T-helper 22 cell (primary cell): ENCODE results near the gene HOXB1.
"Not testable (repeated sequence)": the region's sequence is repeated elsewhere in the genome, so short reads cannot be mapped to it uniquely, and the experiment has no call there.

Source experiments
- DNase-seq: peaks from one replicate; pipeline ENCODE4 v3.0.0-alpha.2; 2020; ENCODE audit warnings: low read depth

The HOXB1 gene

DNA sequence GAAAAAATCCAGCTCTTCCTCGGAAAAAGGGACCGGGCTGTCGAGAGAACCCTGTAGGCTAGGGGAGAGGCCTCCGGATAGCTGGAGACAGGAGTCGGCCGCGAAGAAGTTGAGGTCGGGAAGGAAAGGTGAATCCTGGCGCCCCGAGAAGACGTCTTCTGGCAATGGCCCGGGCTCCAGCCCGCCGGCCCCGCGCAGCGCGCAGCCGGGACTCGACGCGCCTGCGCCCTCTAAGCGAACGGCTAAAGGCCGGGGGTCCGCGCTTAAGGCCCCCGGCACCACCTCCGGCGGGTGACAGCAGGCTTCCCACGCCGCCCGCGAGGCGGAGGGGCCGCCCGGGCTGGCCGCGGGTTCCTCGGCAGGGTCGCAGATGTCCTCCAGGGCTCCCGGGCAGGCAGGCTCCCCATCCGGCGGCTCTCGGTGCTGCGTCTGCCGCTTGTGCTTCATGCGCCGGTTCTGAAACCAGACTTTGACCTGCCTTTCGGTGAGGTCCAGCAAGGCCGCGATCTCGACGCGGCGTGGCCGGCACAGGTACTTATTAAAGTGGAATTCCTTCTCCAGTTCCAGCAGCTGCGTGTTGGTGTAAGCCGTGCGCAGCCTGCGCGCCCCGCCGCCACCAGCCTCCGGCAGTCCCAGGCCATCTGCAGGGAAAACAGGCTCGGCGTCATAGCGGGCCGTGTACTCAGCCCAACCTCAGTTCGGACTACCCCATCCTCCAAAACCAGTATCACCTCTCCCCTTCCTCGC lies 12.5 kb upstream of the HOXB1 start:
- DNase-seq: no peak

DNA sequence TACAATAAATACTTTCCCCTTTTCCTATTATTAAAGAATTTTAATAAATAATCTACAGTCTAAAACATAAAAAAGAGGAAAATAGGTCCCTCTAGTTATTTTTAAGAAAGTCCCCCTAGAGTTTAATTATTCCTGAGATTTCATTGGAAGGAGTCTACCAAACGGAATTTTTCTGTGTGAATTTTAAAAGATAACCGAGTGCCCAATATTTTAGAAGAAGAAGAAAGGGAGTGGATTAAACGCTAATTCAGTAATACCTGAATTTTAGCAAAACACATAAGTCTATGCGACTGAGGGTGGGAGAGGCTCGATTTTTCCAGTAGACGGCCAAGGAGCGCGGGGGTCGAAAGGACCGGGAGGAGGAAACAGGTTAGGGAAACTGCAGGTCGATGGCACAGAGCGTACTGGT lies 11.9 kb upstream of the HOXB1 start:
- DNase-seq: no peak

- no peak for DNase-seq
Measured at GRCh38 chr17:48542114-48542656, 11.4 kb upstream of the HOXB1 start.

GRCh38 chr17:48541577-48542113 lies 10.8 kb upstream of the HOXB1 start:
- no peak for DNase-seq

- no peak for DNase-seq
Measured at GRCh38 chr17:48541036-48541576, 10.3 kb upstream of the HOXB1 start.

GRCh38 chr17:48540213-48540612 lies 9.4 kb upstream of the HOXB1 start:
- no peak for DNase-seq

- no peak for DNase-seq
Measured at GRCh38 chr17:48539177-48539576, 8.4 kb upstream of the HOXB1 start.

GRCh38 chr17:48537316-48537715 lies 6.5 kb upstream of the HOXB1 start:
- no peak for DNase-seq

DNA sequence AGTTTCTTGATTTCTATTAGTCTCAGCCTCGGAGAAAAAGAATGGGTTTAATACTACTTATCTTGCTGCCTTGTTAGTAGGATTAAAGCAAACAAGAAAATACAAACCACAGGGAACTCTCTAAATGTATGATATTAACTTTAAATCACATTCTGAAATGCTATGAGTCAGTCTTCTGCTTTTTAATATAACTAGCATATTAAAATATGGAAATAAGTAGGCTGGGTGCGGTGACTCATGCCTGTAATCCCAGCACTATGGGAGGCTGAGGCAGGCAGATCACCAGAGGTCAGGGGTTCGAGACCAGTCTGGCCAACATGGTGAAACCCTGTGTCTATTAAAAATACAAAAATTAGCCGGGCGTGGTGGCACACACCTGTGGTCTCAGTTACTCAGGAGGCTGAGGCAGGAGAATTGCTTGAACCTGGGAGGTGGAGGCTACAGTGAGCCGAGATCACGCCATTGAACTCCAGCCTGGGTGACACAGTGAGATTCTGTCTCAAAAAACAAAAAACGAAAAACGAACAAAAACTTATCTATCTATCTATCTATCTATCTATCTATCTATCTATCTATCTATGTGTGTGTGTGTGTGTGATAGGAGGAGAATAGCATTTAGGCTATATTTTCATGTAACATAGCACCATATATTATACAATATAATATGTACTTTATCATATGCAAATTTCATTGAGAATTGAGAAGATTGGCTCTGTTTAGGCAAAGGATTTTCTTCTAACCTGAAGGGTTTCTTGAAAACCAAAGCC lies 5.2 kb upstream of the HOXB1 start:
- DNase-seq: not testable (repeated sequence)

DNA sequence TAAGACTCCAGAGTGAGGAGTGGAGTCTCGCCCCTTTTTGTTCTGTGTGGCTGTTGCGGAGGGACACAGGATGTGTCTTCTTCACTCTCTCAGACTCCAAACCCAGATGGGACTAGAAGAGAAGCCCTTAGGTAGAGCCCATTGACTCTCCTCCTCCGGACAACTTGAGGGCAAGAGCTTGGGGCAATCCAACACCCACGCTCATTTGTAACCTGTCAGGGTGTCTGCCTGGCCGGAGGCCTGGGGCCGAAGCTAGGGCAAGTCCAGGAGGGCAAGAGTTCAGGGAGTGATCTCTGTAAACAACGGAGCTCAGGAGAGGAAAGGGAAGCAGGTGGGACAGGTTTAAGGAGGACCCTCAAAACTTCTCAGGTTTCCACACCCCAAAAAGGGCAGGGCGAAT lies 1.4 kb upstream of the HOXB1 start:
- DNase-seq: no peak

DNA sequence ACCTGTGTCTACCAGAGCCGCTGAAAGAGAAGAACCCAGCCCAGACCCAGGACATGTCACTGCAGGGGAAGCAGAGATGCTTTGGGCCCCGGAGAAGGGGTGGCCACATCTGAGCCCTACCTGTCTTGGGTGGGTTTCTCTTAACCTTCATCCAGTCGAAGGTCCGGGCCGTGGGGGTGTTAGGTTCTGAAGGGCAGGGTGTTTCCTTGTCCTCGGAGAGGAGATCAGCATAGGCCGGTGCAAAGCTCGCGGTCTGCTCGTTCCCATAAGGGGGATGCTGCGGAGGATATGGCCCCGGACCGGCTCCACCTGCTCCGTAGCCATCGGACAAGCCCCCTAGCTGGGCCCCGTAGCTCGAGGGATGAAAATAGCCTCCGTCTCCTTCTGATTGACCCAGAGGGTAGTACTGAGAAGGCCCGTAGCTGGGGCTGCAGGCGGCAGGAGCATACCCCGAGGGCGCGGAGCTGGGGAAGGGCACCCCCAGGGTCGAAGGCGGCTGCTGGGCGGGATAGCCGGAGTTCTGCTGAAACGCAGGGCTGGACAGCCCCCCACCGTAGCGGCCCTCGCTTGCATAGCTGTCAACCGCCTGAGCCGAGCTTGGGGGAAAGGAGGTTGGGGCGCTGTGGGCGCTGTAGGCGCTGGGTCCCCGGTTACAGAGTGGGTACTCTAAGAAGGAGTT lies 464 bp downstream of the HOXB1 start:
- DNase-seq: no peak

- no peak for DNase-seq
Measured at GRCh38 chr17:48529683-48530009, 1.2 kb downstream of the HOXB1 start.

- no peak for DNase-seq
Measured at GRCh38 chr17:48528936-48529682, 1.7 kb downstream of the HOXB1 start.

GRCh38 chr17:48528153-48528935 lies 2.5 kb downstream of the HOXB1 start:
- no peak for DNase-seq

DNA sequence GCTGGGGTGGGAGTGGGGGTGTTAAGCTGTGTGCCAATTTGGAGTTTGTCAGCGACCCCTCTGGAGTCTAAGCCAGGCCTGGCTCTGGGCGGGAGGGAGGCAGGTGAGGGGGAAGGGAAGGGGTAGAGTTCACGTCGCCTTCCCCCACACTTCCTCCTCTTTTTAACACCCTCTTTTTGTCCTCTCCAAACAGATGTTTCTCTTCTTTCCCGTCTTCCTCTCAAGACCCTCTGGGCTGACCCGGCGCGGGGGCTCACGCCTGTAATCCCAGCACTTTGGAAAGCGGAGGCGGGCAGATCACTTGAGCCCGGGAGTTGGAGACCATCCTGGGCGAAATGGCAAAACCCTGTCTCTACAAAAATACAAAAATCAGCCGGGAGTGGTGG lies 3.3 kb downstream of the HOXB1 start:
- DNase-seq: no peak

DNA sequence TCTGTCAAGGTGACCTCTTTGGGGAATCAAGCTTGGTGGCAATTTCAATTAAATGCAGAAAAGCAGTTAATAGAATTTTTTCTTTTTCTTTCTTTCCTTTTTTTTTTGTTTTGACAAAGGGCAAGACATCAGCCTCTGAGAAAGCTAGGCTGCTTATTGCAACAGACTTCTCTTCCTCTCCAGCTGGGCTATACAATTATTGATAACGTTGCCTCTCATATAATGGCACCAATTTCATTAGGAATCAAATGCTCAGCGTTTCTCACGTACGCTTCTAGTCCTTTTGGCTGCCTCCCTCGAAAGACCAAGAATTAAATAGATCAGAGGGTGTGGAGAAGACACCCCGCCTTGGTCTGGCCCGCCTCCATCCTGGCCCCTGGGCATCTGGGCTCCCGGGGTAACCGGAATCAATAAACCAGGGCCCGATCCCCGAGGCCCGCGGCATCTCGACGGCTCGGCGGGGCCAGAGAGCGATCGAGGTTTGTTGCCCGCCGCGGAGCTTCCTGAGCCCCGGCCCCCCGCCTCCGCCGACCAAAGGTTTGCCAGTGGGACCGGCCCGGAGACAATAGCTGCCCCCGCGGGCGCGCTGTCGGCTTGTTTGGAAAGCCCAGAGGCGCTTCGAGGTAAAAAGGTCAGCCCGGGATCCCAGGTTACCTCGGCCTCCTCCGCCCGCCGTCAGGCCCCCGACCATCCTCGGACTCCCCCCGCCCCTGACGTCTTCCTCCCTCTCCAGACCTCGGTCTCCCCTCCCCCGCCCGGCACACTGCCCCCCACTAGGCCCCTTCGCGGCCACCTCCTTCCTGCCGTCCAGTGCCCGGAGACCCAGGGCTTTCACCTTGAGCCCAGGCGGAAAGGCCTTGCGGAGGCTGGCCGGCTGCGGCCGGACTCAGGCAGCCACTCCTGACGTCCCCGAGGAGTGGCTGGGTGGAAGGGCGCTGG lies 3.9 kb downstream of the HOXB1 start:
- DNase-seq: no peak

DNA sequence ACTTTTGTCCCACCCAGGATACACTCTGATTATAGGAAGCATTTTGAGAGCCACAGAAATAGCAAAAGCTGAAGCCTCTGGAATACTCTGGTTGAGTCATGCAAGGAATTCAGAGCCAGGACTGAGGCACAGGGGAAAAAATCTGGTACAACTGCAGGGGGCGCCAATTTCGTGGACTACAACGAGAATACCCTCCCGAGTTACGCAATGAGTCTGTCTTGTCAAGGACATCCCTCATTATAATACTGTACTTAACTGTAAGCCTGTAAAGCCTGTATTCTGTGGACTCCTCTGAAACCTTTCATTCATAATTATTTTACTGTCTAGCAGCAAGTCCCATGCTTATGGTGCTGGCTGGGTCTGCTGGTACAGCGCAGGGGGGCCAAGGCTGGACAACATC lies 7.8 kb downstream of the HOXB1 start:
- DNase-seq: no peak

DNA sequence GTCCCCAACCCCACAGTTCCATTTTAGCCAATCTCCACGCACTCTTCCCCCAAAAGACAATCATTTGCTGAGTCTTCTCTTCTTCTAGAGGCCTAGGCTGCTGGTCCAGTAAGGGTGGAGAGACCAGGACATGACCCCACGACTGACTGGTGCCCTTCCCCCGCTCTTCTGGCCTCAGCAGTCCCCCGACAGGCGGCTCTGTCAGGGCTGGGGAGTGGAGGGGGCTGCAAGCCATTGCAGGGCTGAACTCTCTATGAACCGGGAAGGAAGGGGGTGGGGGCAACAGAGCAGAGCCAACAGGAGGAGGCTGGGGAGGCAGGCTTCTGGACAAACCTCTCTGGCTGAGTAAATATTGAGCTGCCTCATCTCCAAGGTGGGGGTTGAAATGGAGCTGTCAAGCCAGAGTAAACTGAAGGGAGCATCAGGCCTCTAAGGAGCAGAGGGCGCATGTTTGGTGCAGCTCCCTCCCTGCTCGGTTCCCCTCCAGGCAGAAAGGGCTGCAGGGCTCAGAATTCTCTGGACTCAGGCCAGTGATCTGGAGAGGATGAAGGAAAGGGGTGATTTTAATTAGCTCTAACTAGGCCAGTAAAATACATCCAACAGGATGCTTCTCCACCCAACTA lies 8.7 kb downstream of the HOXB1 start:
- DNase-seq: no peak

DNA sequence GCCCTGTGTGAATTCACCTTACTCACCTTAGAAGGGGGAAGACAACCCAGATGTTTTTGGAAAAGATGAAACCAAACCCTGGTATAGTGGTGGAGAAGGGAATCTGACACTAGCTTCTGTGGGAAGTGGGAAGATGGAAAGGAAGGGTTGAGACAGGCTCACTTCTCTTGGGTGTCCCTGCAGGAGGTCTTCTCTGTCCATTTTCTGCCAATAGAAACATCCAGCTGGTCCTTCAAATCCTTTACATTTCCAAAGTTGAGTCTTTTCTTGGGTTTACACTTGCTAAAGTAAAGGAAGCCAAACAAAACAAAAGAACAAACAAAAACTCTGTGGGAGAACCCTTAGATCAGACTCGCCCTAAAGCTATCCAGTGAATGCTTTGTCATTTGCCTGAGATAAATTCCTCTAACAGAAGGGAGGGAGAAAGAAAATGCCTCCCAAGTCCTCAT lies 10.2 kb downstream of the HOXB1 start:
- no peak for DNase-seq
